ENCODE data around the gene DYSF.

GRCh38 chr2:71689393-71689792, 236.0 kb downstream of the DYSF start:
- TF ChIP-seq, protein P1, sequence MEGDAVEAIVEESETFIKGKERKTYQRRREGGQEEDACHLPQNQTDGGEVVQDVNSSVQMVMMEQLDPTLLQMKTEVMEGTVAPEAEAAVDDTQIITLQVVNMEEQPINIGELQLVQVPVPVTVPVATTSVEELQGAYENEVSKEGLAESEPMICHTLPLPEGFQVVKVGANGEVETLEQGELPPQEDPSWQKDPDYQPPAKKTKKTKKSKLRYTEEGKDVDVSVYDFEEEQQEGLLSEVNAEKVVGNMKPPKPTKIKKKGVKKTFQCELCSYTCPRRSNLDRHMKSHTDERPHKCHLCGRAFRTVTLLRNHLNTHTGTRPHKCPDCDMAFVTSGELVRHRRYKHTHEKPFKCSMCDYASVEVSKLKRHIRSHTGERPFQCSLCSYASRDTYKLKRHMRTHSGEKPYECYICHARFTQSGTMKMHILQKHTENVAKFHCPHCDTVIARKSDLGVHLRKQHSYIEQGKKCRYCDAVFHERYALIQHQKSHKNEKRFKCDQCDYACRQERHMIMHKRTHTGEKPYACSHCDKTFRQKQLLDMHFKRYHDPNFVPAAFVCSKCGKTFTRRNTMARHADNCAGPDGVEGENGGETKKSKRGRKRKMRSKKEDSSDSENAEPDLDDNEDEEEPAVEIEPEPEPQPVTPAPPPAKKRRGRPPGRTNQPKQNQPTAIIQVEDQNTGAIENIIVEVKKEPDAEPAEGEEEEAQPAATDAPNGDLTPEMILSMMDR (IDR thresholded peaks at IDR 0.05) = no peak
- no peak for TF ChIP-seq POLR2A (IDR thresholded peaks at IDR 0.05)
